H1 (cell line): ENCODE results near the gene CYB5R3. TPM values are rescaled to one million over a fixed set of nuclear protein-coding genes. Genes with fewer than 3 reads are reported as not detected.

ENCODE experiments used
- CTCF ChIA-PET: fragments of 300-600 bp; sonication (Branson Sonifier 250); formaldehyde crosslinking; loops from one replicate; lab custom pipeline; 2021; ENCODE audit not compliant: partially characterized antibody; lab: Charles Lee
- POLR2A ChIA-PET: fragments of 300-600 bp; sonication (Branson Sonifier 250); formaldehyde crosslinking; loops from one replicate; lab custom pipeline; 2021; ENCODE audit warnings: inconsistent platforms; ENCODE audit not compliant: partially characterized antibody; lab: Charles Lee
- DNase-seq, 2 experiments: peaks; one replicate each; pipeline versions ENCODE4 v3.0.0 to v3.0.0-alpha.2; 2010 to 2022; ENCODE audit warnings: low spot score in 2 of 2, low read depth in 1 of 2, mixed read lengths in 1 of 2
- FAIRE-seq: peaks from 2 replicates; lab custom pipeline; 2011; peaks lifted over from hg19 to GRCh38; lab: Jason Lieb, UNC
- H2AFZ ChIP-seq: 2 replicates; pipeline ENCODE4 v1.8.1; 2012; ENCODE audit warnings: low read length, inconsistent platforms
- H2AK5ac ChIP-seq: 2 replicates; pipeline ENCODE4 v1.6.1; 2013; ENCODE audit warnings: low read depth, low read length
- H2BK120ac ChIP-seq: replicated peaks from 2 replicates; pipeline ENCODE3; 2013; ENCODE audit warnings: low read depth, low read length, inconsistent platforms
- H2BK12ac ChIP-seq: 2 replicates; pipeline ENCODE4 v1.6.1; 2013; ENCODE audit warnings: low read depth, low read length
- H2BK15ac ChIP-seq: 2 replicates; pipeline ENCODE4 v1.6.1; 2013; ENCODE audit warnings: low read length
- H2BK20ac ChIP-seq: 2 replicates; pipeline ENCODE4 v1.6.1; 2013; ENCODE audit warnings: low read length
- H2BK5ac ChIP-seq: 2 replicates; pipeline ENCODE4 v1.6.1; 2013; ENCODE audit warnings: low read depth, low read length
- H3K14ac ChIP-seq: 2 replicates; pipeline ENCODE4 v1.6.1; 2013; ENCODE audit warnings: inconsistent platforms; ENCODE audit not compliant: insufficient read length
- H3K18ac ChIP-seq: 2 replicates; pipeline ENCODE4 v1.6.1; 2013; ENCODE audit warnings: low read length; ENCODE audit errors: extremely low read depth
- H3K23ac ChIP-seq: 2 replicates; pipeline ENCODE4 v1.6.1; 2013; ENCODE audit warnings: inconsistent platforms; ENCODE audit not compliant: insufficient read length
- H3K23me2 ChIP-seq: 2 replicates; pipeline ENCODE4 v1.6.1; 2013; ENCODE audit warnings: low read depth, low read length
- H3K27ac ChIP-seq: 2 replicates; pipeline ENCODE4 v1.6.1; 2011; ENCODE audit warnings: low read depth, low read length, inconsistent platforms
- H3K27me3 ChIP-seq, 4 experiments: replicated peaks in 1 of 4; 1 replicate in 1 of 4; 2 replicates in 3 of 4; pipeline versions ENCODE4 v1.6.1 to v1.8.1; 2011 to 2013; ENCODE audit warnings: low read length in 3 of 4, mild to moderate bottlenecking in 3 of 4, inconsistent platforms in 2 of 4, mixed read lengths in 2 of 4, moderate library complexity in 1 of 4; ENCODE audit not compliant: control insufficient read depth in 3 of 4, insufficient read depth in 3 of 4; ENCODE audit errors: extremely low read depth in 1 of 4
- H3K36me3 ChIP-seq, 4 experiments: 2 replicates each; pipeline versions ENCODE4 v1.6.1 to v1.8.1; 2011 to 2013; ENCODE audit warnings: mild to moderate bottlenecking in 4 of 4, low read length in 3 of 4, moderate library complexity in 2 of 4, control low read depth in 1 of 4, inconsistent platforms in 1 of 4; ENCODE audit not compliant: insufficient read depth in 4 of 4, control insufficient read depth in 2 of 4
- H3K4ac ChIP-seq: replicated peaks from 2 replicates; pipeline ENCODE3; 2013; ENCODE audit warnings: low read length, low read depth, mixed read lengths, inconsistent platforms; ENCODE audit not compliant: insufficient read length
- H3K4me1 ChIP-seq, 4 experiments: replicated peaks in 1 of 4; 1 replicate in 1 of 4; 2 replicates in 3 of 4; pipeline versions ENCODE4 v1.6.1 to v1.8.1; 2011 to 2013; ENCODE audit warnings: low read length in 3 of 4, inconsistent platforms in 2 of 4, mixed read lengths in 1 of 4; ENCODE audit not compliant: insufficient read depth in 4 of 4, control insufficient read depth in 3 of 4
- H3K4me2 ChIP-seq, 2 experiments: 2 replicates each; pipeline versions ENCODE4 v1.6.1 to v1.8.1; 2011 to 2013; ENCODE audit warnings: low read depth in 2 of 2, low read length in 2 of 2, control low read depth in 1 of 2, inconsistent platforms in 1 of 2, mild to moderate bottlenecking in 1 of 2; ENCODE audit not compliant: insufficient read depth in 1 of 2
- H3K4me3 ChIP-seq, 4 experiments: fragments of 200-600, 300-600 bp in 1 of 4; sonication (generic), shearing (Covaris generic), sonication (Bioruptor Twin) in 1 of 4; 2 replicates each; pipeline versions ENCODE4 v1.5.1 to v1.8.1; 2011 to 2016; ENCODE audit warnings: low read length in 4 of 4, low read depth in 3 of 4, control low read depth in 2 of 4, inconsistent platforms in 2 of 4, mild to moderate bottlenecking in 2 of 4, mixed read lengths in 1 of 4, moderate library complexity in 1 of 4; ENCODE audit not compliant: insufficient read depth in 2 of 4; ENCODE audit errors: extremely low read depth in 1 of 4
- H3K56ac ChIP-seq: replicated peaks from 2 replicates; pipeline ENCODE3; 2013; ENCODE audit warnings: low read depth, mild to moderate bottlenecking, mixed read lengths, low read length, inconsistent platforms; ENCODE audit not compliant: insufficient read length
- H3K79me1 ChIP-seq: 2 replicates; pipeline ENCODE4 v1.6.1; 2013; ENCODE audit warnings: low read depth, low read length, control low read depth
- H3K79me2 ChIP-seq, 2 experiments: 2 replicates each; pipeline versions ENCODE4 v1.6.1 to v1.8.1; 2012 to 2013; ENCODE audit warnings: low read length in 2 of 2, mild to moderate bottlenecking in 2 of 2, inconsistent platforms in 1 of 2; ENCODE audit not compliant: insufficient read depth in 2 of 2, control insufficient read depth in 1 of 2
- H3K9ac ChIP-seq, 4 experiments: replicated peaks in 1 of 4; 1 replicate in 1 of 4; 2 replicates in 3 of 4; pipeline versions ENCODE4 v1.6.1 to v1.8.1; 2011 to 2013; ENCODE audit warnings: low read depth in 3 of 4, low read length in 3 of 4, control low read depth in 2 of 4, mild to moderate bottlenecking in 2 of 4, moderate library complexity in 2 of 4, inconsistent platforms in 1 of 4; ENCODE audit errors: extremely low read depth in 1 of 4
- H3K9me3 ChIP-seq, 2 experiments: 2 replicates each; pipeline versions ENCODE4 v1.6.1 to v1.8.1; 2012 to 2013; ENCODE audit warnings: mild to moderate bottlenecking in 2 of 2, moderate library complexity in 2 of 2, control low read depth in 1 of 2, inconsistent platforms in 1 of 2, low read depth in 1 of 2, low read length in 1 of 2, mixed read lengths in 1 of 2; ENCODE audit not compliant: insufficient read depth in 2 of 2
- H4K20me1 ChIP-seq, 2 experiments: replicated peaks in 1 of 2; 2 replicates each; pipeline versions ENCODE3 to v1.8.1; 2011 to 2013; ENCODE audit warnings: inconsistent platforms in 2 of 2, low read length in 2 of 2, mild to moderate bottlenecking in 1 of 2; ENCODE audit not compliant: insufficient read depth in 2 of 2, control insufficient read depth in 1 of 2
- H4K5ac ChIP-seq: 2 replicates; pipeline ENCODE4 v1.6.1; 2013; ENCODE audit warnings: low read length, low read depth, mixed read lengths, inconsistent platforms; ENCODE audit not compliant: insufficient read length
- H4K8ac ChIP-seq: 2 replicates; pipeline ENCODE4 v1.8.0; 2013; ENCODE audit warnings: mild to moderate bottlenecking, moderate library complexity, low read length, inconsistent platforms; ENCODE audit not compliant: insufficient read depth; ENCODE audit errors: extremely low read depth
- H4K91ac ChIP-seq: replicated peaks from 2 replicates; pipeline ENCODE3; 2013; ENCODE audit warnings: low read length, mixed read lengths, inconsistent platforms; ENCODE audit not compliant: insufficient read length
- ASH2L ChIP-seq: fragments of 200-600, 300-600 bp; sonication (generic); IDR thresholded peaks from one replicate; pipeline ENCODE4 v1.7.1; 2017; ENCODE audit warnings: low read length
- BRCA1 ChIP-seq: IDR thresholded peaks from 2 replicates; pipeline ENCODE4 v1.6.1; 2012; ENCODE audit warnings: low read depth, low read length, improper control_type of control experiment
- GTF2F1 ChIP-seq: IDR thresholded peaks from 2 replicates; pipeline ENCODE4 v1.6.1; 2012; ENCODE audit warnings: low read depth, low read length, improper control_type of control experiment, borderline replicate concordance
- JUN ChIP-seq: IDR thresholded peaks from 2 replicates; pipeline ENCODE4 v1.6.1; 2011; ENCODE audit warnings: low read depth, mild to moderate bottlenecking, improper control_type of control experiment, low read length
- KDM4A ChIP-seq: IDR thresholded peaks from one replicate; pipeline ENCODE4 v1.7.1; 2012; ENCODE audit warnings: low read depth, mild to moderate bottlenecking, moderate library complexity, low read length, inconsistent platforms; ENCODE audit not compliant: severe bottlenecking
- RBBP5 ChIP-seq: IDR thresholded peaks from 2 replicates; pipeline ENCODE4 v1.7.1; 2012; ENCODE audit warnings: low read depth, mild to moderate bottlenecking, inconsistent platforms, low read length, moderate library complexity, borderline replicate concordance
- RXRA ChIP-seq: IDR thresholded peaks from 2 replicates; pipeline ENCODE4 v1.6.1; 2011; ENCODE audit warnings: low read depth, mild to moderate bottlenecking, low read length, moderate library complexity; ENCODE audit not compliant: insufficient read depth
- SAP30 ChIP-seq: fragments of 300-600 bp; sonication (generic); IDR thresholded peaks from 2 replicates; pipeline ENCODE4 v1.7.1; 2012; ENCODE audit warnings: low read length, moderate library complexity, mild to moderate bottlenecking, inconsistent platforms; ENCODE audit not compliant: insufficient read depth, insufficient replicate concordance
- SP4 ChIP-seq: IDR thresholded peaks from 2 replicates; pipeline ENCODE4 v1.6.1; 2012; ENCODE audit warnings: low read length, inconsistent platforms
- WGBS, 2 experiments: shearing (Covaris generic) in 1 of 2; methylation state at CpG; one replicate each; pipeline versions ENCODE4 v1.1.6 to v1.1.7; 2013 to 2015; ENCODE audit warnings: low lambda C conversion rate in 2 of 2, mixed read lengths in 2 of 2, inconsistent platforms in 1 of 2, low coverage in 1 of 2, missing lambda C conversion rate in 1 of 2; ENCODE audit not compliant: insufficient replicate concordance in 2 of 2, insufficient coverage in 1 of 2, insufficient read length in 1 of 2; ENCODE audit errors: extremely low coverage in 1 of 2, missing lambda C conversion rate in 1 of 2; 5-methylcytosine and 5-hydroxymethylcytosine counted together
- polyA plus RNA-seq, 7 experiments: library from polyadenylated mRNA; depleted of rRNA in 3 of 7; stranded (reverse) in 5 of 7; unstranded in 2 of 7; fragments of >200 nt in 5 of 7; fragments of 200-250 nt in 2 of 7; gene quantifications; 1 replicate in 5 of 7; 2 replicates in 1 of 7; 4 replicates in 1 of 7; pipeline versions ENCODE4 v1.2.1 to v1.2.3, GENCODE V29; 2011 to 2013; ENCODE audit warnings: missing spikeins in 2 of 7, mixed read lengths in 2 of 7
- total RNA-seq: library from RNA; stranded (reverse); fragmentation: NEBNext Ultra II Directional; extraction: Animal tissue kit (Norgen Biotek cat#: 25700); gene quantifications from 2 replicates; pipeline ENCODE4 v1.2.1, GENCODE V29; 2021
- TF ChIP-seq, protein P1 (sequence below): IDR thresholded peaks from 2 replicates; pipeline ENCODE4 v1.6.1; 2012; ENCODE audit warnings: inconsistent platforms

Gene CYB5R3
- total and polyA plus RNA-seq, 2 of the 8 experiments (the other 6 are each of a cell fraction or from before 2014, with no cell fraction given): 75.3 to 113 TPM

DNA sequence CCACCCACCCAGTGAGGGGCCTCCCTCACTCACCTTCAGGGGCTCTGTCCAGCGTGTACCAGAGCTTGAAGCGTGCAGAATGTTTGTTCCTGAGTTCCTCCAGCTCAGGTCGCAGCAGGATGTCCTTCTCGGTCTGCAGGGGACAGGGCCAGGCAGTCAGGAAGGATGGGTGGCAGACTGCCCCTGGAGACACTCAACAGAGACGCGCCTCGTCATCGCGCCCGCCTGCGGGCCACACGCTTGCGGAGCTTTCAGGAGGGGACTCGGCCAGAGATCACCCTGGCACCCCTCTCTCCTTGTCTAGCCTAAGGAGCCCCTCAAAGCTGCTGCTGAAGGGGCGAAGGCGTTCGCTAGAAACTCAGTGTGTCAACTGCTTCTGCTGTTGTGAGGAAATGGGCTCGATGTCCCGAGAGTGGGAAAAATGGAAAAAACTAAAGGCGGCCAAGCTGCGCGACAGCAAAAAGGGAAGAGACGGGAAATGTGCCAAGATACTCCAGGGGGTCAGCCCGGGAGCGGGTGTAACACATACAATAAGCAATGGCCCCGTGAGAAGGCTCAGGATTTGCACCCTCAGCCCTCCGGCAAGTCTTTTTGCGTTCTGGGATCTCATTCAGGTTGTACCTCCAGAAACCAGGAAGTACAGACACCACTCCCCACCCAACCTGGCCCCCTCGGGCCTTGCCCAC lies 25.3 kb downstream of the CYB5R3 start:
- Histone ChIP-seq H3K36me3 (peaks cover 4 to 30% (median 13%) of the 10 kb centered on the region in 4 experiments; a peak in 5 of 8 replicates), H3K79me2 (no peaks in the 10 kb centered on the region), H3K4me1 (no peaks in the 10 kb centered on the region; a peak in 1 of 7 replicates), H3K27ac (no peak overlapping the region), H4K91ac (no peak overlapping the region), H3K79me1 (no peaks in the 10 kb centered on the region), H3K56ac (no peak overlapping the region), H3K9me3 (no peaks in the 10 kb centered on the region), H3K27me3 (no peaks in the 10 kb centered on the region), H2BK12ac (no peak overlapping the region), H3K4ac (no peak overlapping the region), H3K9ac (no peak overlapping the region), H4K20me1 (peaks cover 1 to 8% of the 10 kb centered on the region in 2 experiments), H3K23ac (no peak overlapping the region), H4K5ac (no peak overlapping the region), H3K14ac (no peak overlapping the region), H2AFZ (no peak overlapping the region), H3K23me2 (no peaks in the 10 kb centered on the region), H2BK5ac (no peak overlapping the region), H3K4me2 (no peak overlapping the region), H2AK5ac (no peak overlapping the region)
- FAIRE-seq (no peak), DNase-seq (no peak)
- POLR2A ChIA-PET: interaction anchor here (1.6 to 8.9 kb wide), 4 partner anchors 9 to 391 kb away, joined by 4 to 85 read pairs (median 7); partner anchors contain the start of genes PACSIN2 and POLDIP3
- TF ChIP-seq ASH2L (no peak), KDM4A (no peak), BRCA1 (no peak), RXRA (no peak), RBBP5 (no peak), SAP30 (no peak), SP4 (no peak), JUN (no peak), GTF2F1 (no peak)
- TF ChIP-seq, protein P1, sequence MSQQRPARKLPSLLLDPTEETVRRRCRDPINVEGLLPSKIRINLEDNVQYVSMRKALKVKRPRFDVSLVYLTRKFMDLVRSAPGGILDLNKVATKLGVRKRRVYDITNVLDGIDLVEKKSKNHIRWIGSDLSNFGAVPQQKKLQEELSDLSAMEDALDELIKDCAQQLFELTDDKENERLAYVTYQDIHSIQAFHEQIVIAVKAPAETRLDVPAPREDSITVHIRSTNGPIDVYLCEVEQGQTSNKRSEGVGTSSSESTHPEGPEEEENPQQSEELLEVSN: no peak
- TF ChIP-seq, all 59 proteins: peak for 0
- H3K4me3 ChIP-seq: no peak overlapping the region
- no peak overlapping the region for H3K18ac ChIP-seq
- H2BK20ac ChIP-seq: no peak overlapping the region
- no peak overlapping the region for H2BK15ac ChIP-seq
- 89% methylated on average over 27 of the region's 29 CpGs; no CpG with 5 or more reads in 1 of the 2 experiments for WGBS, 2 experiments
- no peak overlapping the region for H4K8ac ChIP-seq
- CTCF ChIA-PET: interaction anchor here (0.6 to 4.9 kb wide), 8 partner anchors 8 to 244 kb away, joined by 3 to 43 read pairs (median 5); no protein-coding TSS in a partner anchor
- H2BK120ac ChIP-seq: no peak overlapping the region
